ENCODE measurements around the gene NPBWR2. TPM values are rescaled to one million over a fixed set of nuclear protein-coding genes. Genes with fewer than 3 reads are reported as not detected.

The NPBWR2 gene
- total and polyA plus RNA-seq, 2 experiments from 2014 or later: not detected

- TF ChIP-seq ZNF462 (CRISPR knock-in tag; IDR thresholded peaks at IDR 0.05) (no peak), JUNB (IDR thresholded peaks at IDR 0.05; ENCODE audit: unreplicated experiment) (no peak), REST (IDR thresholded peaks at IDR 0.05; ENCODE audit: unreplicated experiment) (no peak), CREB1 (CRISPR knock-in tag; IDR thresholded peaks at IDR 0.05; ENCODE audit: low read depth) (no peak)
Measured at GRCh38 chr20:64099880-64100565, 7.3 kb downstream of the NPBWR2 start (continued).

Measured in GM23338 (cell line).